Suprapubic skin (tissue), 4 donors: ENCODE data around the gene ZMYND10.

Experiments used
- EP300 ChIP-seq: sonication (generic); formaldehyde crosslinking; IDR thresholded peaks from one replicate; pipeline ENCODE4 v1.6.1; 2017; ENCODE audit warnings: antibody characterized with exemption
- POLR2A ChIP-seq, 2 donors: fragments of 450-650 bp; IDR thresholded peaks; one replicate each; pipeline ENCODE4 v1.6.1; 2017; ENCODE audit warnings: antibody characterized with exemption in 2 of 2, mild to moderate bottlenecking in 2 of 2, moderate library complexity in 2 of 2
- POLR2AphosphoS5 ChIP-seq, 3 donors: sonication (generic); formaldehyde crosslinking; IDR thresholded peaks; one replicate each; pipeline ENCODE4 v1.6.1; 2017; ENCODE audit warnings: antibody characterized with exemption in 3 of 3
- TF ChIP-seq, protein P1 (sequence below), 2 donors: fragments of 200-600 bp in 1 of 2; fragments of 450-650 bp in 1 of 2; sonication (generic) in 1 of 2; IDR thresholded peaks; one replicate each; pipeline ENCODE4 v1.5.1; 2016 to 2019; ENCODE audit warnings: antibody characterized with exemption in 2 of 2, mild to moderate bottlenecking in 1 of 2, moderate library complexity in 1 of 2

DNA sequence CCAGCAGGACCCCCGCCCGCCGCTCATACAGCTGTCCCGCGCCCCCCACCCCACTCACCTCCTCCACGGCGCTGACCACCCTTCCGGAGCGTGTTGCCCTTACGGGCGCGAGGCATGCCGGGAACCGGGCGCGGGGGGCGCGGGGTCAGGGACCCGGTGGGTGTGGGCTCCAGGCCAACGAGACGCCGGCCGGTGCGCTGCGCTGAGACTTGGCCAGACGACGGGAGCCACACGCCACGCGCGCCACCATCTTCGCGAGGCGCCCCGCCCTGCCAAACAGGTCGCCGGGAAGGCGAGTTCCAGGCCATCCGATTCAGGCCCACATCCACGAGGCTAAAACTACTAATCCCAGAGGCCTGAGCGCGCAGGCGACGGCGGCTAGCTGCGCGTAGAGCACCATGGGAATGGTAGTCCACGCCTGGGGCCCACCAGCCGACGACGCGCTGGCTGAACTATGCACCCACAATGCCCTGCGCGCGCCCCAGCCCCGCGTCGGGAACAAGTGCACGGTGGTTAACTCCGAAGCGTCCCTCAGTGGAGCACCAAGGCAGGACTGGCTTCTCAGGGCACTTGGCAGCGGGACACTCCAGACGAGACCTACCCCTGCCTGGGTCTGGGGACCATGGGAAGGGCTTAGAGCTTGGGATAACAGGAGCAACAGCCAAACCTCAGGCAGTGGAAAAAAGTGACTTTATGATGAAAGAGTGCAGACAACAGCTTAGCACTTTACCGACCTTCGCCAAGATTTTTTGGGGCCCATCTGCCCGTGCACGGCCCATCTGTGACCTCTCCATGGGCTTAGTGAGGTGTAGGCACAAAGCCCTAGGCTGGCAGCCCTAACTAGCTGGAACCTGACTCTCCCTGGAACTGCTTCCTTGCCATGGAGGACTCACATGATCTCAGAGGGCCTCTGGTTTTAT, 53.1 kb downstream of the ZMYND10 start, which contains the start of gene IFRD2:
- TF ChIP-seq, protein P1, sequence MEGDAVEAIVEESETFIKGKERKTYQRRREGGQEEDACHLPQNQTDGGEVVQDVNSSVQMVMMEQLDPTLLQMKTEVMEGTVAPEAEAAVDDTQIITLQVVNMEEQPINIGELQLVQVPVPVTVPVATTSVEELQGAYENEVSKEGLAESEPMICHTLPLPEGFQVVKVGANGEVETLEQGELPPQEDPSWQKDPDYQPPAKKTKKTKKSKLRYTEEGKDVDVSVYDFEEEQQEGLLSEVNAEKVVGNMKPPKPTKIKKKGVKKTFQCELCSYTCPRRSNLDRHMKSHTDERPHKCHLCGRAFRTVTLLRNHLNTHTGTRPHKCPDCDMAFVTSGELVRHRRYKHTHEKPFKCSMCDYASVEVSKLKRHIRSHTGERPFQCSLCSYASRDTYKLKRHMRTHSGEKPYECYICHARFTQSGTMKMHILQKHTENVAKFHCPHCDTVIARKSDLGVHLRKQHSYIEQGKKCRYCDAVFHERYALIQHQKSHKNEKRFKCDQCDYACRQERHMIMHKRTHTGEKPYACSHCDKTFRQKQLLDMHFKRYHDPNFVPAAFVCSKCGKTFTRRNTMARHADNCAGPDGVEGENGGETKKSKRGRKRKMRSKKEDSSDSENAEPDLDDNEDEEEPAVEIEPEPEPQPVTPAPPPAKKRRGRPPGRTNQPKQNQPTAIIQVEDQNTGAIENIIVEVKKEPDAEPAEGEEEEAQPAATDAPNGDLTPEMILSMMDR (IDR thresholded peaks at IDR 0.05), result no peak
- peak; percentile 16 for TF ChIP-seq EP300
- peak; percentile 43 to 93 (median 89) for TF ChIP-seq POLR2AphosphoS5 (IDR thresholded peaks at IDR 0.05)
- TF ChIP-seq POLR2A (IDR thresholded peaks at IDR 0.05), result no peak
